GM06990 (cell line): Measurements from ENCODE around the gene EFNA4.

Experiments used
- DNase-seq: peaks from one replicate; pipeline ENCODE4 v3.0.0-alpha.2; 2011; ENCODE audit not compliant: insufficient read length; ENCODE audit errors: extremely low read depth
- H3K27me3 ChIP-seq: replicated peaks from 2 replicates; pipeline ENCODE4 v1.6.0; 2011; ENCODE audit warnings: low read length; ENCODE audit not compliant: control insufficient read depth, insufficient read depth
- H3K36me3 ChIP-seq: 2 replicates; pipeline ENCODE4 v1.5.1; 2011; ENCODE audit warnings: low read length; ENCODE audit not compliant: control insufficient read depth, insufficient read depth
- H3K4me3 ChIP-seq: replicated peaks from 2 replicates; pipeline ENCODE4 v1.5.1; 2011; ENCODE audit warnings: low read depth, mild to moderate bottlenecking, control low read depth, low read length
- CTCF ChIP-seq: IDR thresholded peaks from 2 replicates; pipeline ENCODE4 v1.5.1; 2011; ENCODE audit warnings: low read length, control low read depth, mild to moderate bottlenecking, inconsistent platforms; ENCODE audit not compliant: insufficient read depth, poor library complexity, severe bottlenecking

The EFNA4 gene

GRCh38 chr1:155023627-155024026, 39.9 kb upstream of the EFNA4 start:
- no peak overlapping the region for H3K4me3 ChIP-seq
- no peaks in the 10 kb centered on the region for H3K36me3 ChIP-seq
- no peak for DNase-seq
- no peak for TF ChIP-seq CTCF
- no peaks in the 10 kb centered on the region for H3K27me3 ChIP-seq

GRCh38 chr1:155024315-155024714, 39.2 kb upstream of the EFNA4 start:
- no peak for TF ChIP-seq CTCF
- H3K4me3 ChIP-seq = no peak overlapping the region
- no peak for DNase-seq
- no peaks in the 10 kb centered on the region for H3K36me3 ChIP-seq
- H3K27me3 ChIP-seq = no peaks in the 10 kb centered on the region; the same call in 1 of the 2 replicates

GRCh38 chr1:155026154-155026553, 37.4 kb upstream of the EFNA4 start:
- Histone ChIP-seq H3K27me3 (no peaks in the 10 kb centered on the region; the same call in 1 of the 2 replicates), H3K36me3 (no peaks in the 10 kb centered on the region), H3K4me3 (no peak overlapping the region)
- DNase-seq = no peak
- TF ChIP-seq CTCF = no peak

GRCh38 chr1:155026588-155026987, 37.0 kb upstream of the EFNA4 start:
- TF ChIP-seq CTCF = no peak
- no peaks in the 10 kb centered on the region for H3K36me3 ChIP-seq
- DNase-seq = no peak

GRCh38 chr1:155029513-155030242, 33.9 kb upstream of the EFNA4 start:
- TF ChIP-seq CTCF = no peak
- DNase-seq = no peak
- H3K27me3 ChIP-seq = peaks cover 3% of the 10 kb centered on the region
- no peak overlapping the region for H3K4me3 ChIP-seq
- H3K36me3 ChIP-seq = no peaks in the 10 kb centered on the region

More at GRCh38 chr1:155026588-155026987, 37.0 kb upstream of the EFNA4 start:
- Histone ChIP-seq H3K4me3 (no peak overlapping the region), H3K27me3 (no peaks in the 10 kb centered on the region; the same call in 1 of the 2 replicates)

- TF ChIP-seq CTCF = no peak
- H3K4me3 ChIP-seq = no peak overlapping the region
- H3K27me3 ChIP-seq = peaks cover 3% of the 10 kb centered on the region
- no peaks in the 10 kb centered on the region for H3K36me3 ChIP-seq
- DNase-seq = no peak
These were observed 33.2 kb upstream of the EFNA4 start for GRCh38 chr1:155030243-155030795.
